Stimulated activated CD8-positive, alpha-beta memory T cell treated with anti-CD3 and anti-CD28 coated beads, Interleukin-12 subunit alpha, Interleukin-12 subunit beta, amount 100 ng/mL, for 1 hour (primary cell): ENCODE measurements around the gene EP400.
"Not testable (repeated sequence)": the region's sequence is repeated elsewhere in the genome, so short reads cannot be mapped to it uniquely, and the experiment has no call there.

Experiments used
- DNase-seq: peaks from one replicate; pipeline ENCODE4 v3.0.0-alpha.2; 2020; ENCODE audit warnings: low read depth

Gene EP400

DNA sequence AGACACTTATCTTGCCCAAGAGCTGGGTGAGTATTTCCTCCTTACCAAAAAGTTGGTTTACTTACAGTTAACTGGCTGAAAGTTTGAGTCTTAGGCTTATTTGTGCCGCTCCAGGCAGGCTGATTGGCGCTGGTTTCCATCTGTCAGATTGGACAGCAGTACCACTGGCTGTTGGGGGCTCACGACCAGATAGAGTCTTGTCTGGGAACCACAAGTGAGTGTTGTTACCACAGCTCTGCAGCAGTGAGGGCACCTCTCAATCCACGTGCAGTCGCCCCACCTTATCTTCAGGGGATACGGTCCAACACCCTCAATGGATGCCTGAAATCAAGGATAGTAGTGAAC is 135.5 kb downstream of the EP400 start:
- no peak for DNase-seq

DNA sequence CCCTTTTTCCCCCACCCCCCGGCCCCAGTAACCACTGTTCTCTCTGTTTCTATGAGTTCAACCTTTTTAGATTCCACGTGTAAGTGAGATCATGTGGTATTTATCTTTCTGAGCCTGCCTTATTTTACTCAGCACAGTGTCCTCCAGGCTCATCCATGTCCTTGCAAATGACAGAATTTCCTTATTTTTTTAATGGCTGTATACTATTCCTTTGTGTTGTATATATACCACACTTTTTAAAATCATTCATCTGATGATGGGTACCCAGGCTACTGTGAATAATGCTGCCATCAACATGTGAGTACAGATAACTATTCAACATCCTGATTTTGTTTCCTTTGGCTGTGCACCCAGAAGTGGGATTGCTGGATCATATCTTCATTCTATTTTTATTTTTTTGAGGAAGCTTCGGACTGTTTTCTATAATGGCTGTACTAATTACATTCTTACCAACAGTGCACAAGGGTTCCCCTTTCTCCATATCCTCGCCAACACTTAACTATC is 139.7 kb downstream of the EP400 start:
- DNase-seq = no peak

DNA sequence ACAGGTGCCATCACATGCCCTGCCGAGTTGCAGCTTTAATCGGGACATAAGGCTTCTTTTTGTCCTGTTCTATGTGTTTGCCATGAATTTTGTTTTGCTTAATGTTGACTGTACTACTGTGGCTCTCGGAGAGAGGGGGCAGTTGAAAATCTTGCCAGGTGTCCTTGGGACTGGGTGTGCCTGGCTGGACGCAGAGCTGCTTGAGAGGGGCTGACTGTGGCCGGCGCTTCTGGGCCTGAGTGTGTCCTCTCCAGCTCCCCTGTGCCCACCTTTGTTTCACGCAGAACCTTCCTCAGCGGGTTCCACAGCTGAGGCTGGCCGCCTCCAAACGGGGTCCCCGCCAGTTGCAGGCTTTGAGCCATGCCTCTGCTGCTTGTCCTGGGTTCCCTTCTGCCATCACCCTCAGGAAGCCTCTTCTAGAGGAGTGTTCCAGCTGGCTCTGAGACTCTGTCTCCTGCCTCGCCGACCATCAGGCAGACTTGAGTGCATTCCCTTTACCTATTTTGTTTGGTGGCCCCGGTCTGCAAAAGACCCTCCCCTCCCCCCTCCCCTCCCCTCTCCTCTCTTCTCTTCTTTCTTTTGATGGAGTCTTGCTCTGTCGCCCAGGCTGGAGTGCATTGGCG is 144.6 kb downstream of the EP400 start:
- no peak for DNase-seq

DNA sequence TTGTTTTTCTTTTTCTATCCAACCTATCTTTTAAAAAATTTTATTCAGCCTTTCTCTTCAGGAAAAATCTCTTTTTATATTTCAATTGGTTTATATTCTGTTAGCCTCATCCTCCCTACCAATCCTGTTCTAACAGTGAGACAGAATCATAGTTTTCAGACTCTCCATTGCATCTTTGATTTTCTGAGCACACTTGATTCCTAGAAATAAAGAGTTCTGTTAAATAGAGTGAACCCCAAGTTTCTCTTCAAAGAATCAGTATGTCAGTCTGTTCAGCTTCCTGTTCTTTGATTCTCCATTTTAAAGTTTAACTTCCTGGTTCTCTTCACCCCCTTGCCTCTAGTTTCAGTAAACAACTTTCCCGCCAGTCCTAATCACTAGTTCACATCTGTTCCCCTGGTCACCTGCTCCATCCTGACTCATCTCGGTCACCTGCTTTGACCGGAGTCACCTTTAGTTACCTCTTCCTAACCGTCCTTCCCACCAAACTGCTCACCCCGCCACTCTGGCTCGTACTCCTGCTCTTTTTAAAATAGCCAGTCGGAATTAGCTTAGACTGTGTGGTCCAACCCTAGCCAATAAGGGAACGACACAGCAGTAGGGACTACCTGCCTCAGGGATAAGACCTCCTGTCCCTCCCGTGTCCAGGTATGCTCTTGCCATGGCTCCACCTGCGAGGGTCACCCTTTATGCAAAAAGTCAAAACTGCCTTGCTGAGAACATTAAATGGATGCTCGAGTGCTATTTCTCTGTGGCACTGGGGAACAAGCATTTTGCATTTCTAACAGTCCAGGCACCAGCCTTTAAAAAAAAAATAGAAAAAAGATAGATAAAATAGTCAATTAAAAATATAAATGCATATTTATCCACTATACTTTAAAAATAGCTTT is 146.0 kb downstream of the EP400 start:
- no peak for DNase-seq

DNA sequence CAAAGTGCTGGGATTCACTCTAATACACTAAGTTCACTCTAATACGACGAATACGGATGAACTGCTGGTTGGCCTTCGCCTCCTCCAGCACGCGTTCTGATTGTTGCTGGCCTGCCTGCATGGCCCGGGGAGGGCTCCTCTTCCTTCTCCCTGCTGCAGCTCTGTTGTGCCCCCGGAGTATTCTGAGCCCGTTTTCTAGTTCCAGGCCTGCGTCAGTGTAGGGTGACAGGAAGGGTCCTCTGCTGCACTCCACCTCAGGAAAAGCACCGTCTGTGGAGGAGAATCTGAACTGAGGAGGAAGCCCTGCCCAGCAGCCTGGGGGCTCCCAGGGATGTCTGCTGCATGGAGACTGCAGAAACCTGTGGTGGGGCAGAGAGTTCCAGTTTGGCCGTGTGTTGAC is 150.0 kb downstream of the EP400 start:
- no peak for DNase-seq

DNA sequence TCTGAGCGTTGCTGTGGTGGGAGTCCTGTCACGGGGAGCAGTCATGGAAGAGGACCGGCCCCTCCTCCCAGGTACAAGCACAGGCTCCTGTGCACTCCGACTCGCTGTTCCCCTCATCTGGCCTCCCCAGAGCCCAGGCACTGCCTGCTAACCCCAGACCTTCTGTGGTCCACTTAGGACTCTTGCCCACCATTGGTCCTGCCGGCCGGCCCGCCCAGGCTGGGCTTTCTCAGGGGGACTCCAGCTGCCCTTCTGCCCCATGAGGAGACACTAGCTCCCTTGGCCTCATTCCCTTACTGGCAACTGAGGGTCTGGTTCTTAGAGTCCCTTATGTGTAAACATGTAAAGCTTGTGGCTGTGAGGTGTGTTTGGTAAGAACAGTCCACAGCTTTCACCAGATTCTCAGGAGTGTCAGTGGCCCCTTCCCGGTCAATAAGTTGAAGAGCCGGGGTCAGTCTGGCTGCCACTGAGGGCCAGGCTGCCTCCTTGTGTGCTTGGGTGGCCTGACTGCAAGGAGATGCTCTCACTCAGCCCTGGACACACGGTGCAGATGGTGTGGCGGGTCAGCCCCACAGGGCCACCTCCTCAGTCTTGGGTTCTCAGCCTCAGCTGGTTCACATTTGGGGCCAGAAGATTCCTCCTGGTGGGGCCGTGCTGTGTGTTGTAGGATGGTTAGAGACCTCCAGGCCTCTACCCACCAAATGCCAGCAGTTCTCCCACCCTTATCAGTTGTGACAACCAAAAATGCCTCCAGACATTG is 150.7 kb downstream of the EP400 start:
- no peak for DNase-seq

DNA sequence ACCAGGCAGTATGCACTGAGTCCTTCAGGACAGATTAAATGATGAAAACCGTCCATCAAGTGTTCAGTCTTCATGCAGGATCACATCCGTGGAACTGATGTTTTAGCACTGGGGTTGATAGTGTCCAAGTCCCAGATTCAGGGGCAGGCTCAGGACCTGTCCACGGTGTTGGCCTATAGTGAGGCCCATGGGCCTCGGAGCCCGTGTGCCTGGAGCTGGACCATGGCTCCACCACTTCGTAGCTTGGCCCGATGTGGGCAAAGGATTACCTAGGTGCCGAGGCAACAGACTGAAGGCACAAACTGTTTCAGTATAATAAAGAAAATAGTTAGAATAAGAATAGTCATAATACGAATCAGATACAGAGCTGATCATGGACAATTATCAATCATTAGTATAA is 152.6 kb downstream of the EP400 start:
- DNase-seq = no peak

DNA sequence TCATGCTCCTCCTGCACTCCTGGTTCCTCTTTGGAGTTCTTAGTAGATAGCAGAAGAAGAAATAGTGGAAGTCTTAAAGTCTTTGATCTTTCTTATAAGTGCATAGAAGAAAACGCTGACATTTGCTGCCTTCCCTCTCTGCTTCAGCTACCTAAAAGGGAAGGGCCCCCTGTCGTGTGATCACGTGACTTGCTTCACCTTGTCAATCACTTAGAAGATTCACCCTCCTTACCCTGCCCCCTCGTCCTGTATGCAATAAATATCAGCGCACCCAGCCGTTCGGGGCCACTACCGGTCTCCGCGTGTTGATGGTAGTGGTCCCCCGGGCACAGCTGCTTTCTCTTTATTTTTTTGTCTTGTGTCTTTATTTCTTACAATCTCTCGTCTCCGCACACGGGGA is 153.3 kb downstream of the EP400 start:
- DNase-seq = not testable (repeated sequence)

DNA sequence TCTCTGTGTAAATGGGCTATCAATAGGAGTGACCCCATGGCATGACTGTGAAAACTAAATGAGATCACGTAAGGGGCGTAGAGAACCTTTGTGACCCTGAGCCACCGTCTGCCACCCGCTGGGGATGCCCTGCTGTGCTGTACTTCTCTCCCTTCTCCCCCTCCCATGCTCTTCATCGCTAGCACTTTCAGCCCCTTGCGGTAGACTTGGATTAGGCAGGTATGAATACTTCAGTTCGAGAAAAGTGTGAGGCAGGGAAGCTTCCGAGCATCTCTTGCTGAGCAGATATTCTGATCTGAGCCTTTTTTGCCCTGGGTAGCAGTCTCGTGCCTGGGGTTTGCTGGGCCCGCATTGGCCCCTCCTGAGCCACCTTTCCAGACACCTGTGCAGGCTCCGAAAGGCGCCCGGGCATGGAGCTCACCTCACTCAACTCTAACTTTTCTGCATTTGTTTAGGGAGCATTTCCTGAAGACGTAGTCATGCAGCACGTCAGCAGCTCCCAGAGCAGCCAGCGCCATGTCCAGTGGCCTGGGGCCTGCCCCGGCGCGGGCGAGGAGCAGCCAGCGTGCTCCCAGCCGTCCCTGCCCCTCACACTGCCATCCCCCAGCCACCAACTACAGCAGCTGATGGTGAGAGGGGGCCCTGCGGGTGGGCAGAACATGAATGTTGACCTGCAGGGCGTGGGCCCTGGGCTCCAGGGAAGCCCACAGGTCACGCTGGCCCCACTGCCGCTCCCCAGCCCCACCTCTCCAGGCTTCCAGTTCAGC is 154.0 kb downstream of the EP400 start:
- no peak for DNase-seq

DNA sequence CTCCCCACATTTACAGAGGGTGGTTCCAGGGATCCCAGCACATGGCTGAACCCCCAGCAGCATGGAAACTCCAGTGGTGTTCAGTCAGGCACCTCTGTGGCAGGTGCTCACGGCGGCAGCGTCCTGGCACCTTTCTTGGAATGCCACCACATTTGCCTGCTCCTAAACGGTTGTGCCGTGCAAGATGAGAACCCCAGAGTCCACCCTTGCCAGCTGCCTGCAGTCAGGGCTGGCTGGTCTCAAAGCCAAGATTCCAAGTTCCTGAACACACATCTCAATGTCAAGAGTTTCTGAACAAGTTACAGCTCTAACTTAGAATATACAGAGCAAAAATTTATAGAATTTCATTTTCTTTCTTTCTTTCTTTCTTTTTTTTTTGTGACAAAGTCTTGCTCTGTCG is 155.7 kb downstream of the EP400 start:
- no peak for DNase-seq

DNA sequence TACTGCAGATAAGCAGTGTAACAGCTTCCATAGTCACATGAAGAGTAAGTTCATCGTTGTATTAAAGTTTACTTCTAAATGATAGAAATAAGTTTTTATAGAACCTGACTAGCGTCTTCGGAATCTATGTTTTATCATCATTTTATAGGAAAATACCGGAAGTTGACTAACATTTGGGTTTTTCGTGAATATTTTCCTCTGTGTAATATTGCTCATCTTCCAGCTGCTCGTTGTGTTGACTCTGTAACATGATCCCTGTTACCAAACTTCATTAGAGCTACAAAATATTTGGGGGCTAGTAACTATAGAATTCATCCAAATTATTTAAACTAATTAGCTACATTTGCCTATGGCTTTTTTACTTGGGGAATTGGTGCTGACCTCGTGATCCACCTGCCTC is 157.2 kb downstream of the EP400 start:
- no peak for DNase-seq

DNA sequence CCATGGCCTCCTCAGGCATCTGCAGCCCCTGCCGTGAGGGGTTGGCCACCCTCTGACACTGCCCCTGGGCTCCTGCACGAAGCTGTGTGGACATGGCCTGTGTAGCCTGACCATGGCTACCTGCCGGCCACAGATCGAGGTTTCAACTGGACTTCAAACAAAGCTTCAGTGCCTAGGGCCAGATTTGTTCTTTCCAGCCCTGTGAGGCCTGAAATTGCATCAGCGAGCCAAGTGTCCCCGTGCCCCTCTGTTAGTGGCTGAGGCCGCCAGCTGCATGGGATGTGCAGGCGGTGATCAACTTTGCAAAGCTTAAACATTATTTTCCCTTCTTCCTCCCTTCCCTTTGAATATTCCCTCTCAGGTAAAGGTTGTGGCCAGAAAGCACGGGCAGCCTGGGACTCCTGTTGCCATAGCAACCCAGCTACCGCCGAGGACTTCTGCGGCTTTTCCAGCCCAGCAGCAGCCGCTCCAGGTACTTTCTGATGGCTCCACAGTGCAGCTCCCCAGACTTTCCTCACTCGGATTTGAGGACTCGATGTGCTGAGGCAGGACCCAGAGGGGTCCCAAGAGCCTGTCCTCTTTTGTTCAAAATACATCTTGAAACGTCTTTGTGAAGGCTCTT is 158.6 kb downstream of the EP400 start:
- no peak for DNase-seq

DNA sequence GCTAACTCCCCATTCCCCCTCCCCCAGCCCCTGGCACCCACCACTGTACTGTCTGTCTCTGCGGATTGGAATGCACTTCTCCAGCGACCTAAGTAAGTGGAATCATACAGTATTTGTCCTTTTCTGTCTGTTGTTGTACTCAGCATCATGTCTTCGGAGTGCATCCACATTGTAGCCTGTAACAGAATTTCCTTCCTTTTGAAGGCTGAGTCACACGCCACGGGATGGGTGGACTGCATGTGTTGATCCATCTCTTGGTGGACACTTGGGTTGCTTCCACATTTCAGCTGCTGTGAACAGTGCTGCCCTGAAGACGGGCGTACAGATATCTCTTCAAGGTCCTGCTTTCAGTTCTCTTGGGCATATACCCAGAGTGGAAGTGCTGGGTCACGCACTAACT is 160.0 kb downstream of the EP400 start:
- DNase-seq = no peak

DNA sequence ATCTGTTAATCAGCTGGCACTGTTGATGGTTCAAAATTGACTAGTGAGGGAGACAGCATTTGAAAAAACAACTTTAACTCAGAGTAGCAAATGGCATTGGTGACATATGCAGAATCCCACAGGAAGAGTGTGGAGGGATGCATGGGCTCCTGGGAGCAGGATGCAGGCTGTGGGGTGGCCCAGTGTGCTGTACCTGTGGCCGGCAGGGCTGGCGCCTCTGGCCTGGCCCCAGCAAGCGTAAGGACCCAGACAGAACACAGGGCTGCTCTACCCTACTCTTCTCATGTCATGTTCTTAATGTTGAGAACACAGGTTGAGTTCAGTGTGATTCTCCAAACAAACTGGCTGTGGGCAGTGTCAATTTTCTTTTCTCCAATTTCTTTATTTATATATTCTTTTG is 160.9 kb downstream of the EP400 start:
- no peak for DNase-seq

DNA sequence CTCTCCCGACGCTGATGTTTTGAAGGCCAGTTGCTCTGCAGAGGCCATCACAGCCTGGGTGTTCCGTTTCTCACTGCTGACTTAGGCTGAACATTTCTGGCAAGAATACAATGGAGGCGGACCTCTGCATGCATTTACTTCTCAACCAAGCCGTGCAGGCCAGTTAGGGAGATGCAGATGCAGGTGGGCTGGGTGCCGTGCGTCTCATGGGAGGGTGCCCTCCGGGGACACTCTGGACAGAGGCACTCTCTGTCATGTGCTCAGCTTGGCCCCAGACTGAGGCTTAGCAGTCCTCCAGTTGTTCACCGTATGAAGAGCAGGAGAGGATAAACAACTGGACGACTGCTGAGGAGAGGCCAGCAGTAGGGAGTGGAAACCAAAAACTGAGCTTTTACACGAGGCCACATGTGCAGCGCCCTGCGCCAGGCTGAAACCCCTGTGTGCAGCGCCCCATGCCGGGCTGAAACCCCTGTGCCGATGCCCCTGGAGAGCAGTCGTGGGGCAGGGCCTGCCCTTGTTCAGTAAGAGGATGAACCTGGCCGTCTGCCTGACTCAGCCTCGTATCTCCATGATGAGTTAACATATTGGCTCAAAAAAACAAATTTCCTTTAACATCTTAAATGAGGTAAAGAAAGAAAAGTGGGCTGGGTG is 162.0 kb downstream of the EP400 start:
- no peak for DNase-seq

DNA sequence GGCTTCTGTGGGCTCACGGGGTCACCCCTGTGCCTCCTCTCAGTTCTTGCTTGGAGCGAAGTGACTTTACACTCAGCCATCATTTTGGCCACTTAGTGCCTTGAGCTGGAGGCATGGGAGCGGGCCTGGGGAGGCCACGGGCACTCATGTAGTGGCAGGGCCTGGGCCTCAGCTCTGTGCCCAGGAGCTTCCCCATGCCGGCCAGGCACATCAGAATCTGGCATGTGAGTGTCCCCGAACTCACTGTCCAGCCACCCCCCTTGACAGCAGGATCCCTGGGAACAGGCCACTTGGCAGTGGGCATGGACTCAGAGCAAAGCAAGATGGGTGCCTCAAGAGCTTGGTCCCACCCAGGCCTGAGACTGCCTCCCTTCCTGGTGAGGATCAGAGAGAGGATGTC is 164.9 kb downstream of the EP400 start:
- no peak for DNase-seq

DNA sequence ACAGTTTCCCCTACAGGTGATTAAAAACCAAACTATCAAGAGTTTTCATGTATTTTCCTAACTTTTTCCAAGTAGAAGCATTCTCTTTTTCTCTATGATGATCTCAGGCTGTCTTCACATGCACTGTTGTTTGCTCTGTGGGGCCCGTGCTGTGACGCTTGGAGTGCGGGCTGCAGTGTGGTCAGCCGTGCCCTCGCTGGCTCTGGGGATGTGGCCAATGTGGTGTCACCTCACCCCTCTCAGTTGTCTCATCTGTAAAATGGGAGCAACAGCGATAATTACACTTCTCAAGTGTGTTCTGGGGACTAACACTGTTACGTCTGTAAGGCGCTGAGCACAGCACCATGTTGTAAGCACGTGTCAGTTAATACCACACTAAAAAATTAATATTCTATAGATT is 165.8 kb downstream of the EP400 start:
- DNase-seq = no peak

DNA sequence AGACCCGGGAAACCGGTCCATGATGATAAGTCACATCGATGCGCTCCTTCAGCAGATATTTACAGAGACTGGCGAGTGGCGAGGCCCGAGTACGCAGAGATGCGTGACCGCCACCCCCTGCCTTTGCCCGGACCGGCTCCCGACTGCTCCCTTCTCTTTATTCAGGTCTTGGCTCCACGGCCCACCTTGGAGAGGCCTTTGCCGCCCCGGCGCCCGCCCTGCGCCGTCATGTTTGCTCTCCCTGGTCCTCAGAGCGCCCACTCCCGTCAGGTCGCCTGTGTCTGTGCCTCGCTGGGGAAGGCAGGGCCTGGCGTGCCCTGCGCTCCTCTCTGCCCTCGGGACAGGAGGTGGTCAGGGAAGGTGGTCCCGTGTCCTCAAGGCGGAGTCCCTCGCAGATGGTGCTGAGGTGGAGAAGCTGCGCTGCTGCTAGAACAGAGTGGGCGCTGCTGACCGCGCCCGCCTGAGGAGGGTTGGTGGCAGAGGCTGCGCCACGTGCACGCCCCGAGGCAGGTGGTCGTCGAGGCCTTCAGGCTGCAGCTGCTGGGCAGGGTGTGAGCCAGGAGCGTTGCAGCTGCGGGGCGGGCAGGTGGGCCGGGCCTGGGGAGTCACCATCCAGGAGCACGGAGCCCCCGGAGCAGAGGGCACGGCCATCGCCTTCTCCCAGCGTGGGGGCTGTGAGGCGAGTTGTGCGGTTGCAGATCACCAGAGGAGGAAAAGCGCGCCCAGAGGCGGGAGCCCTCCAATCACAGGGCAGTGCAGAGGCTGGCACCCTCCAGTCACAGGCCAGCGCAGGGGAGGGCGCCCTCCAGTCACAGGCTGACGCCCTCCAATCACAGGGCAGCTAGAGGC is 167.2 kb downstream of the EP400 start:
- no peak for DNase-seq

DNA sequence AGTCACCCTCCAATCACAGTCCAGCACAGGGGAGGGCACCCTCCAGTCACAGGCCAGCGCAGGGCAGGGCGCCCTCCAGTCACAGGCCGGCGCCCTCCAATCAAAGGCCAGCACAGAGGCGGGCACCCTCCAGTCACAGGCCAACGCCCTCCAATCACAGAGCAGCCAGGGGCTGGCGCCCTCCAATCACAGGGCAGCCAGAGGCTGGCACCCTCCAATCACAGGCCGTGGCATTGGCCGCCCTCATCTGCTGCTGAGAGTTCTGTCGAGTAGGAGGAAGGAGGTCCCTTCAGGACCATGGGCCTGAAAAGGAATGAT is 167.8 kb downstream of the EP400 start:
- DNase-seq = no peak

DNA sequence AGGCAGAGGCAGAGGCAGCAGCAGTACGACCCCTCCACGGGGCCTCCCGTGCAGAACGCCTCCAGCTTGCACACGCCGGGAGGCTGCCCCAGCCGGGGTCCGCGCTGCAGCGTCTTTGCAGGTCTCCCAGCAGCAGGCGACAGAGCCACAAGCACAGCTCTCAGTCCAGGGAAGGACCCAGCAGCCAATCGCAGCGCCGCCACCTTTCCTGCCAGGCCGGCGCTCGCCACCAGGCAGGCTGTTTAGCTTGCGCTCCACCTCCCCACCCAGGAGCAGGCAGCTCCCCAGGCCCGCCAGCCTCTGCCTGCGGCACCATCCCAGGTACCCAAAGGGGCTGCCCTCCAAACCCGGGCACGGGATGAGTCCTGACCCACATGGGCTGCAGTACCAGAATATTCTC is 169.1 kb downstream of the EP400 start:
- DNase-seq = no peak
